ENCODE data around the gene ANKRD12. TPM values are rescaled to one million over a fixed set of nuclear protein-coding genes. Genes with fewer than 3 reads are reported as not detected.
"Not testable (repeated sequence)": the region's sequence is repeated elsewhere in the genome, so short reads cannot be mapped to it uniquely, and the experiment has no call there.

Gene ANKRD12
- total RNA-seq, 3 donors from 2014 or later, result 46.8 to 108 (median 63.6) TPM

DNA sequence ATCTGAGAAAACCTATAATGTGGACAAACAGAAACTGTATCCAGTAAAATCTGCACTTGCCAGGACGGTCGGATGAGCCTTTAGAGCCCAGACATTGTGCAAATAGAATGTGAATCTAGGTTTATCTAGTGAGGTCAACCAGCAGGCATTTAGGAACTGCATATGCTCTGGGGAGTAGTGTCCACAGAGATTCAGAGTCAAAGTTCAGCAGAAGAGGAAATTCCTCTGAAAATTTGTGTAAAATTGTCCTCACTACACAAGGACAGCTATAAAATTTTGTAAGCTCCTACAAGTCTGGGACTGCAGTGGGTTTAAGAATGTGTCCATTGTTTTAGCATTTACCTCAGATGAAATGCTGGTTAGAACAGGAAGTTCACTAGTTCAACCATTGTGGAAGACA lies 43.9 kb upstream of the ANKRD12 start:
- H3K4me3 ChIP-seq, result no peak overlapping the region
- DNase-seq, result no peak
- peak; percentile 88 for ATAC-seq
- no peaks in the 10 kb centered on the region for H3K9me3 ChIP-seq
- no peak for TF ChIP-seq CTCF (IDR thresholded peaks at IDR 0.05)
- H3K36me3 ChIP-seq (ENCODE audit: low read depth), result no peaks in the 10 kb centered on the region
- peaks cover 10% of the 10 kb centered on the region for H3K4me1 ChIP-seq (ENCODE audit: low read depth)
- intact Hi-C loops (cut with DNase I, micrococcal nuclease), result no loop called here

DNA sequence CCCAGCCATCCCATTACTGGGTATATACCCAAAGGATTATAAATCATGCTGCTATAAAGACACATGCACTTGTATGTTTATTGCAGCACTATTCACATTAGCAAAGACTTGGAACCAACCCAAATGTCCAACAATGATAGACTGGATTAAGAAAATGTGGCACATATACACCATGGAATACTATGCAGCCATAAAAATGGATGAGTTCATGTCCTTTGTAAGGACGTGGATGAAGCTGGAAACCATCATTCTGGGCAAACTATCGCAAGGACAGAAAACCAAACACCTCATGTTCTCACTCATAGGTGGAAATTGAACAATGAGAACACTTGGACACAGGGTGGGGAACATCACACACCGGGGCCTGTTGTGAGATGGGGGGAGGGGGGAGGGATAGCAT lies 43.5 kb upstream of the ANKRD12 start:
- H3K36me3 ChIP-seq (ENCODE audit: low read depth); intact Hi-C loops (cut with DNase I, micrococcal nuclease); DNase-seq; H3K9me3 ChIP-seq; H3K4me3 ChIP-seq; ATAC-seq: not testable (repeated sequence)
- peaks cover 10% of the 10 kb centered on the region for H3K4me1 ChIP-seq (ENCODE audit: low read depth)

- Histone ChIP-seq H3K4me1 (ENCODE audit: low read depth) (peaks cover 10% of the 10 kb centered on the region), H3K4me3 (no peak overlapping the region), H3K9me3 (no peaks in the 10 kb centered on the region), H3K36me3 (ENCODE audit: low read depth) (no peaks in the 10 kb centered on the region)
- ATAC-seq (peak; percentile 32), DNase-seq (no peak)
- intact Hi-C loops (cut with DNase I, micrococcal nuclease), result no loop called here
- no peak for TF ChIP-seq CTCF (IDR thresholded peaks at IDR 0.05)
Observed at GRCh38 chr18:9094307-9095226, 42.0 kb upstream of the ANKRD12 start.

GRCh38 chr18:9095297-9096006 lies 41.1 kb upstream of the ANKRD12 start:
- H3K4me1 ChIP-seq (ENCODE audit: low read depth), result peaks cover 10% of the 10 kb centered on the region
- no peak for TF ChIP-seq CTCF (IDR thresholded peaks at IDR 0.05)
- intact Hi-C loops (cut with DNase I, micrococcal nuclease), result no loop called here
- ATAC-seq, result peak; percentile 52
- H3K9me3 ChIP-seq, result no peaks in the 10 kb centered on the region
- H3K36me3 ChIP-seq (ENCODE audit: low read depth), result no peaks in the 10 kb centered on the region
- DNase-seq, result no peak
- H3K4me3 ChIP-seq, result no peak overlapping the region

- no peak for TF ChIP-seq CTCF (IDR thresholded peaks at IDR 0.05)
- Histone ChIP-seq H3K36me3 (ENCODE audit: low read depth) (no peaks in the 10 kb centered on the region), H3K9me3 (no peaks in the 10 kb centered on the region), H3K4me3 (no peak overlapping the region), H3K4me1 (ENCODE audit: low read depth) (peaks cover 10% of the 10 kb centered on the region)
- ATAC-seq, result no peak
- intact Hi-C loops (cut with DNase I, micrococcal nuclease), result no loop called here
- no peak for DNase-seq
Observed at GRCh38 chr18:9096007-9096371, 40.6 kb upstream of the ANKRD12 start.

DNA sequence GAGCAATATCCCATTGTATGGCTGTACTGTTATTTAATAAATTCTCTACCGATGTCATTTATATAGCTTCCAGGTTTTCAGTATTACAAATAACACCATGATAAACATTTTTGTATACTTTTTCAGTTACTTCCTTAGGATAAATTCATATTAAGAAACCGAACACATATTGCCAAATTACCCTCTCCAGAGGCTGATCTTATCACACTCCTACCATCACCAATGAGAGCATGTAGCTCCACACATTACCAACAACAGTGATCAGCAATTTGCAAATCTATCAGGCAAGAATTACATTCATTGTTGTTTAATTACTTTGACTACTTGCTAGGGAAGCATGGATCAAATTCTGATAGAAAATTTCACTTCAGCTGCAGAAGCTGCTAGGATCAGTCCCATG lies 39.9 kb upstream of the ANKRD12 start:
- H3K4me3 ChIP-seq, result no peak overlapping the region
- no peaks in the 10 kb centered on the region for H3K9me3 ChIP-seq
- intact Hi-C loops (cut with DNase I, micrococcal nuclease), result no loop called here
- ATAC-seq, result no peak
- H3K36me3 ChIP-seq (ENCODE audit: low read depth), result no peaks in the 10 kb centered on the region
- no peak for TF ChIP-seq CTCF (IDR thresholded peaks at IDR 0.05)
- H3K4me1 ChIP-seq (ENCODE audit: low read depth), result peaks cover 14% of the 10 kb centered on the region
- DNase-seq, result no peak

Measured in mucosa of descending colon (tissue), 3 donors.